GM19035 (cell line): ENCODE results near the gene SLC16A3.

Experiments used
- ATAC-seq: cut with Tn5 transposase; IDR thresholded peaks from one replicate; pipeline ENCODE4 v1.9.1; 2021; ENCODE audit not compliant: unreplicated experiment

Gene SLC16A3

DNA sequence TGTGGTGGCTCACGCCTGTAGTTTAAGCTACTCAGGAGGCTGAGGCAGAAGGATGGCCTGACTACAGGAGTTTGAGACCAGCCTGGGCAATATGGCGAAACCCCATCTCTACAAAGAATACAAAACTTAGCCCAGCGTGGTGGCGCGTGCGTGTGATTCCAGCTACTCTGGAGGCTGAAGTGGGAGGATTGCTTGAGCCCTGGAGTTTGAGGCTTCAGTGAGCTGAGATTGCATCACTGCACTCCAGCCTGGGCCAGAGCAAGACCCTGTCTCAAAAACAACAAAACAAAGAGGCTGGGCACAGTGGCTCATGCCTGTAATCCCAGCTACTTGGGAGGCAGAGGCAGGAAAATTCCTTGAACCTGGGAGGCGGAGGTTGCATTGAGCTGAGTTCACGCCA, 51.7 kb downstream of the SLC16A3 start:
- ATAC-seq, result no peak

DNA sequence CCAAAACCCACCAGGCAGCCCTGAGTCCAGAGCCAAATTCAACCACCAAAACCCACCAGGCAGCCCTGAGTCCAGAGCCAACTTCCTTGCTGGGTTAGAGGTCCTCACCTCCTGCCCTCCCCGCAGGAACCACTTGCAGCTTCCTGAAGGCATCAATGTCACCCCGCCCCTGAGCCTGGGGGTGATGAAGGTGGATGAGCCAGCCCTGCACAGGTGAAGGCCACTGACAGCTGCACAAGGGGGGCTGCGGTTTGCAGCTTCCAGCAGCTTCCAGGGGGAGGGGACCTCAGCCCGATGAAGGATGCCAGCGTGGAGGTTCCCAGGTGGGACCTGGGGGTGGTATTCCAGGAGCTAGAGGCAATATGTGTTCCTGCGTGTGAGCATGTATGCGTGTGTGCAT, 52.2 kb downstream of the SLC16A3 start:
- ATAC-seq, result no peak

DNA sequence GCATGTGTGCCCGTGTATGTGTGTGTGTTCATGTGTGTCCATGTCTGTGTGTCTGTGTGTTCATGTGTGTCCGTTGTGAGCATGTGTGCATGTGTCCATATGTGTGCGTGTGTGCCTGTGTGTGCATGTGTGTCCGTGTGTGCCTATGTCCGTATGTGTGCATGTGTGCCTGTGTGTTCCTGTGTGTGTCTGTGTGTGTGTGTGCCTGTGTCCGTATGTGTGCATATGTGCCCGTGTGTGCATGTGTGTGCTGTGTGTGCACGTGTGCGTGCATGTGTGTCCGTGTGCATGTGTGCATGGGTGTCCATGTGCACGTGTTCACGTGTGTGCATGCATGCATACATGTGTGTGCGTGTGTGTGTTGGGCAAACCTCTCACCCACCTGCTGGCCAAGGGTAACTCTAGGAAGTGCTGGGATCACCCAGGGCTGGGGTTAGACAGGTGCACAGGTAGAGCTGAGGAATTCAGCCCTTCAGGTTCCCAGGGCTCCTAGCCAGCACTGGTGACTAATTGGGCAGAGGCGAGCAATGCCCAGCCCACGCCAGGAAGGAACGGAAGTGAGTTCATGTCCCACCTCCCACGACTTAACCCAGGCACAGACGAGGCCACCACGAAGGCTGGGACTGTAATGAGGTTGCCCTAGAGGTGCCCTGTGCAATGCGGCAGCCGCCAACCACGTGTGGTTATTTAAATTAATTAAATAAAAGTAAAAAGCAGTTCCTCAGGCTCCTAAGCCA, 52.8 kb downstream of the SLC16A3 start:
- ATAC-seq, result no peak

DNA sequence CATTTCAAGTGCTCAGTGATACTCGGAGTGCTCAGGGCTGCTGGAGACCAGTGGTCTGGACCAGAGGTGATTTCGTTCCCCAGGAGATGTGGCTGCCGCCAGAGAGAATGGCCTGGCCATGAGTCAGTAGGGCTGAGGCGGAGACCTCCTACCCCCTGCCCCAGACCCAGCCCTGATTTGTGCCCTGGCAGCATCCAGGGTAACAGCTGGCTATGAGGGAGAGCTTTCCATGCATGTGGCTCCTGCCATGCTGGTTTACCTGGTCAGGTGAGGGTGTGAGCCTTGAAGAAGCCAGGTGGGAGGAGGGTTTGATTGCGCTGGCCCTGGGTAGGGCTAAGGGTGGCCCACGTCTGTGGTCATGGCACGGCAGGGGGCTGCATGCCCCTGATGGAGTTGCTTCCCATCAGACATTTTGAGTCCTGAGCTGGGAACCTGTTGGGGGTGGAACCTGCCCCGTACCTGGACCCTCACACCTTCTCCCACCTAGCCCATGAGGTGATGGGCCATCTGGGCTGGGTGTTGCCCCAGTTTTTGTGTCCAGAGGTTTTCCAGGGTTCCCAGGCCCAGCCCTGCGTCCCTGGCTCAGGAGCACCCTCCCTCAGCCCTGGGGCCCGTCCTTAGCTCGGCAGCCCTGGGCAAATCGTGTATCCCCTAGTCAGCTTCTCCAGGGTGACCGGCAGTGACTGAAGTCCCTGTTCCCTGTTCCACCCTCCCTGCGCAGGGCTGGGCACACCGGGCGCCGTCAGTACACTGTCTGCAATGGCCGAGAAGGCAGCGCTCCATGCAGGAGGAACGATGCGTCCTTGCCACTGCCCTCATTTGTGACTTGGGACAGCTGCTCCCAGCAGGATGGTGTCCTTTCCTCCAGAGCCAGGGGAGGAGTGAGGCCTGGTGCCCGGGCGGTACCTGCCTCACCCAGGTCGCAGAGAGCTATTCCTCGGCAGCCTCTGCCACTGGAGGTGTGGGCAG, 53.7 kb downstream of the SLC16A3 start:
- ATAC-seq, result no peak

DNA sequence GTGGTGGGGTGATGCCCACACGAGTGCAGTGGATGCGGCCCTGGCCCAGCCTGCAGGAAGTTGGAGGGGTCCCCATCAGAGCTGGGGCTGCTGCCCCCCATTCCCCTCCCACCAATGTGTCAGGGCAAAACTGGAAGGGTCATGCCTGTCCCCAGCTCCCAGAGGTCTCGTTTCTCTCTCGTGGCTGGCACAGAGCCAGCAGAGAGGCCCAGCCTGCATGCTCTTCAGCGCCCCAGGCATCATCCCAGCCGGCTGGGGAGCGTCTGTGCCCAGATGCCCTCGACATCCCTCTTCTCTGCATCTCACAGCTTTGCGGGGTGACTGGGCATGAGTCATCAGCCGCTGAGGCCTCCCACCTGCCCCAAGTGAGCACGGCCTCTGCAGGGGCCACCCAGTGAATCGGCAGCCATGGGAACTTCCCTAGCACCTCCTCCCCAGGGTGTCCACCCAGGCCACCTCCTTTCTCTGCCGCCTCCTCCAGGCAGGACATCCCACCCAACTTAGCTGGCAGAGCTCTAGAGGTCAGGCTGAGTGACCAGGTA, 54.4 kb downstream of the SLC16A3 start:
- no peak for ATAC-seq

DNA sequence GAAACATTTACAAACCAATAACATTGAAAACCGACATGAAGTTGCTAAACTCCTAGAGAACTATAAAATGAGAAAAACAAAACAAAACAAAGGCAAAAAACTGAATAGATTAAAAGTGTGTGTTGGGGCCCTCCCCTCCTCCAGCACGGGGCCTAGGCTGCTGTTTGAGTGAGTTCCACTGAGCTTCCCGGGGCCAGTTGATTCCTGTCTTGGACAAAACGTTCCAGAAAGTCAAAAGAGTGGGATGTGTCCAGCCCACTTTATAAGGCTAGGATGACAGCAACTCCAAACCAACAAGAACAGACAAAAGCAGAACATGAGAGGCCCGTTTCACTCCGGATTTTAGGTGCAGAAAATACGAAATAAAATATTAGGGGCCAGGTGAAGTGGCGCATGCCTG, 56.3 kb downstream of the SLC16A3 start:
- ATAC-seq, result no peak

DNA sequence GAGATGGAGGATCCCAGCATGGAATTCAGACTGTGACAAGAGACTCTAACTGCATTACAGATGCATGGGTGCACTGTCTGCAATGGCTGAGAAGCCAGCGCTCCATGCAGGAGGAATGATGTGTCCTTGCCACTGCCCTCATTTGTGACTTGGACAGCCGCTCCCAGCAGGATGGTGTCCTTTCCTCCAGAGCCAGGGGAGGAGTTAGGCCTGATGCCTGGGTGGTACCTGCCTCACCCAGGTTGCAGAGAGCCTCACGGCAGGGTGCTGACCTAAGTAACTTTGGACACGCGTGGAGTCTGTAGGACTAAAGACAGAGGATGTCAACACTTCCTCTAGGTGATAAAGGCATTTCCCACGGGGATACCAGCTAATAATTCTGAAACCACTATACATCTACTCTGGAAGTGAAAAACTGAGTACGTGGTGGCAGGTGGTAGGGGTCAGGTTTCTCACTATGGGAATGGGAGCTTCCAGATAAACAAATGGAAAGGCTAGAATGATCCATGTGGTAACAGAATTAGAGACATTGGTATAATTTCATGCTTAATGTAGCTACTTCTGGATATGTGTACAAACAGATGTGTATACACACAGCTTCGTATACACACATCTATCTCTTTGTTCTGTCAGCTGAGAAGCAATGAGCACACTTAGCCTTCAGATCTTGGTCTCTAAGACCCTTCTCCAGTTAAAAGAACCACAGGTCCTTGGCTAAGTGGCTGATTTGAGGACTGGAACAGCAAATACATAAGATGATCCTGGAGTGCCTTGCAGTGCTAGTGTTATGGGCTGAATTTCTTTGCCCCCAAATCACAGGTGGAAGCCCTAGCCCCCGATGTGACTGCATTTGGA, 58.4 kb downstream of the SLC16A3 start:
- no peak for ATAC-seq

DNA sequence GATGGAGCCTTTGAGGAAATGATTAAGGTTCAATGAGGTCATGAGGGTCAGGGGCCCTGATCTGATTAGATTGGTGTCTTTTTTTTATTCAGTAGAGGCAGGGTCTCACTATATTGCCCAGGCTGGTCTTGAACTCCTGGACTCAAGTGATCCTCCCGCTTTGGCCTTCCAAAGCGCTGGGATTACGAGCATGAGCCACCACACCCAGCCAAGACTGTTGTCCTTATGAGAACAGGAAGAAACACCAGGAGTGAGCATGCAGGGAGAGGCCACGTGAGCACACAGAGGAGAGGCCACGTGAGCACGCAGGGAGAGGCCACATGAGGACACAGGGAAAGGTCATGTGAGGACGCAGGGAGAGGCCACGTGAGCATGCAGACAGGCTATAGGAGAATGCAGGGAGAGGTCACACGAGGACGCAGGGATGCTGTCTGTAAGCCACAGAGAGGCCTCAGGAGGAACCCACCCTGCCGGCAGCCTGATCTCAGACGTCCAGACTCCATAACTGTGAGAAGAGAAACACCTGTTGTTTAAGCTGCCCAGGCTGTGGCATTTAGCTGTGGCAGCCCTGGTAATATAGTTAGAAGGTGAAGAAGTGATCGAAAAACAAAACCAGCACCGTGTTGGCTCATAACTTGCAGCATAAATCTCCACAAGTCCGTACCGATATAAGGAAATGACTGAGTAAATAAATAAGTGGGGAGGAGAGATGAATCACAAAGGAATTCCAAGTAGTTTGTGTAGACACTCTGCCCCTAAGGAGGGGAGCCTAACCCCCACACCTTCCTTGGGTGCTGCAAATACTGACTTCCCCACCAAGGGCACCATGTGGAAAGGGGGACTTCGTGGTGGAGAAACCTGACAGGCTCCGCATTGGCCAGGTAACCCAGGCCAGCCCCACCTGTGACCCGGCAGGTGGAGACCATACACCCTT, 59.3 kb downstream of the SLC16A3 start:
- no peak for ATAC-seq
